OCI-LY7 (cell line): ENCODE data around the gene PSME3.

Experiments used
- CTCF ChIP-seq: fragments of 200-600 bp; sonication (generic); conservative IDR thresholded peaks from 2 replicates; pipeline ENCODE4 v1.5.1; 2014; ENCODE audit warnings: mild to moderate bottlenecking, antibody characterized with exemption, low read length, moderate library complexity, mixed read lengths
- EZH2phosphoT487 ChIP-seq: fragments of 200-600 bp; sonication (generic); IDR thresholded peaks from 2 replicates; pipeline ENCODE4 v1.6.1; 2018; ENCODE audit warnings: low read depth, borderline replicate concordance, mild to moderate bottlenecking, mixed run types, antibody characterized with exemption, low read length, moderate library complexity, mixed read lengths

- no peak for TF ChIP-seq CTCF
- no peak for TF ChIP-seq EZH2phosphoT487
These were observed 14.8 kb upstream of the PSME3 start for GRCh38 chr17:42818379-42818778.
